Measurements from ENCODE around the gene MAPKAP1.

GRCh38 chr9:125444956-125445506, 262.0 kb downstream of the MAPKAP1 start:
- TF ChIP-seq EZH2 (IDR thresholded peaks at IDR 0.05; ENCODE audit: borderline replicate concordance, low read length) (no peak), CTCF (conservative IDR thresholded peaks at IDR 0.05 in 1 of 2, IDR thresholded peaks at IDR 0.05 in 1 of 2; ENCODE audit: extremely low read depth in 1 of 2, insufficient read depth in 1 of 2, low read depth in 1 of 2, low read length in 2 of 2) (no peak)

All from mammary epithelial cell (primary cell).